Fibroblast of lung (primary cell): ENCODE data around the gene PRR7. TPM values are rescaled to one million over a fixed set of nuclear protein-coding genes. Genes with fewer than 3 reads are reported as not detected.

Experiments
- DNase-seq, 2 donors: peaks; one replicate each; pipeline versions ENCODE4 v3.0.0 to v3.0.0-alpha.2; 2010; ENCODE audit warnings: low read depth in 2 of 2
- H2AFZ ChIP-seq: 2 replicates; pipeline ENCODE4 v1.5.1; 2012; ENCODE audit warnings: low read length, control low read depth, inconsistent platforms
- H3K27ac ChIP-seq: 2 replicates; pipeline ENCODE4 v1.5.1; 2011; ENCODE audit warnings: low read length, control low read depth; ENCODE audit not compliant: insufficient read depth
- H3K27me3 ChIP-seq: 2 replicates; pipeline ENCODE4 v1.5.1; 2011; ENCODE audit warnings: mild to moderate bottlenecking, low read length; ENCODE audit not compliant: control insufficient read depth, insufficient read depth
- H3K36me3 ChIP-seq: 2 replicates; pipeline ENCODE4 v1.5.1; 2011; ENCODE audit warnings: low read length; ENCODE audit not compliant: control insufficient read depth, insufficient read depth
- H3K4me1 ChIP-seq: 2 replicates; pipeline ENCODE4 v1.5.1; 2011; ENCODE audit warnings: low read length; ENCODE audit not compliant: control insufficient read depth, insufficient read depth; ENCODE audit errors: extremely low read depth
- H3K4me2 ChIP-seq: 2 replicates; pipeline ENCODE4 v1.5.1; 2011; ENCODE audit warnings: low read length, control low read depth; ENCODE audit not compliant: insufficient read depth; ENCODE audit errors: extremely low read depth
- H3K4me3 ChIP-seq, 4 experiments: fragments of 200-600 bp in 1 of 4; sonication (generic) in 1 of 4; replicated peaks in 1 of 4; 2 replicates each; pipeline ENCODE4 v1.5.1; 2011 to 2016; ENCODE audit warnings: low read length in 4 of 4, low read depth in 3 of 4, mild to moderate bottlenecking in 3 of 4, control low read depth in 2 of 4, inconsistent platforms in 1 of 4, mixed read lengths in 1 of 4; ENCODE audit not compliant: insufficient read depth in 1 of 4; ENCODE audit errors: control extremely low read depth in 1 of 4
- H3K79me2 ChIP-seq: 2 replicates; pipeline ENCODE4 v1.5.1; 2012; ENCODE audit warnings: mild to moderate bottlenecking, low read length, inconsistent platforms; ENCODE audit not compliant: control insufficient read depth, insufficient read depth
- H3K9ac ChIP-seq: 2 replicates; pipeline ENCODE4 v1.5.1; 2011; ENCODE audit warnings: mild to moderate bottlenecking, low read length, control low read depth; ENCODE audit not compliant: insufficient read depth
- H3K9me3 ChIP-seq: 2 replicates; pipeline ENCODE4 v1.5.1; 2012; ENCODE audit warnings: low read depth, low read length; ENCODE audit not compliant: control insufficient read depth, insufficient read depth
- H4K20me1 ChIP-seq: 2 replicates; pipeline ENCODE4 v1.5.1; 2011; ENCODE audit warnings: low read length; ENCODE audit not compliant: control insufficient read depth, insufficient read depth; ENCODE audit errors: extremely low read depth
- CTCF ChIP-seq, 2 donors: IDR thresholded peaks in 1 of 2; conservative IDR thresholded peaks in 1 of 2; 1 replicate in 1 of 2; 2 replicates in 1 of 2; pipeline ENCODE4 v1.5.1; 2011 to 2012; ENCODE audit warnings: low read length in 2 of 2, control low read depth in 1 of 2, inconsistent platforms in 1 of 2, low read depth in 1 of 2, mild to moderate bottlenecking in 1 of 2
- EZH2 ChIP-seq: IDR thresholded peaks from 2 replicates; pipeline ENCODE4 v1.5.1; 2012; ENCODE audit warnings: low read length, control low read depth, mild to moderate bottlenecking; ENCODE audit errors: missing control alignments
- polyA plus RNA-seq, 2 donors: library from polyadenylated mRNA; depleted of rRNA in 1 of 2; stranded (reverse) in 1 of 2; unstranded in 1 of 2; fragments of >200 nt; gene quantifications; 2 replicates each; pipeline ENCODE4 v1.2.1, GENCODE V29; 2011 to 2012; ENCODE audit warnings: missing spikeins in 1 of 2
- total RNA-seq: library from RNA; depleted of rRNA; stranded (reverse); fragments of >200 nt; gene quantifications from 2 replicates; pipeline ENCODE4 v1.2.1, GENCODE V29; 2014

PRR7 gene
- total and polyA plus RNA-seq, 2 donors (not counting 1 experiment from before 2014, with no cell fraction given) = 1.6 to 2.3 TPM

GRCh38 chr5:177470759-177471536, 24.3 kb downstream of the PRR7 start:
- Histone ChIP-seq H2AFZ (no peak overlapping the region), H4K20me1 (no peaks in the 10 kb centered on the region), H3K4me3 (peak overlapping the region; percentile 75 to 84 (median 82)), H3K27me3 (no peaks in the 10 kb centered on the region), H3K4me2 (peak overlapping the region; percentile 97), H3K79me2 (peaks cover 42% of the 10 kb centered on the region), H3K9me3 (no peaks in the 10 kb centered on the region), H3K36me3 (peaks cover 32% of the 10 kb centered on the region), H3K4me1 (peaks cover 39% of the 10 kb centered on the region), H3K9ac (no peak overlapping the region), H3K27ac (peak overlapping the region; percentile 82)
- TF ChIP-seq EZH2 = no peak
- TF ChIP-seq CTCF (conservative IDR thresholded peaks at IDR 0.05 in 1 of 2, IDR thresholded peaks at IDR 0.05 in 1 of 2; ENCODE audit: low read depth in 1 of 2, low read length in 2 of 2) = no peak
- peak in 1 of 2 donors; percentile 75 for DNase-seq

DNA sequence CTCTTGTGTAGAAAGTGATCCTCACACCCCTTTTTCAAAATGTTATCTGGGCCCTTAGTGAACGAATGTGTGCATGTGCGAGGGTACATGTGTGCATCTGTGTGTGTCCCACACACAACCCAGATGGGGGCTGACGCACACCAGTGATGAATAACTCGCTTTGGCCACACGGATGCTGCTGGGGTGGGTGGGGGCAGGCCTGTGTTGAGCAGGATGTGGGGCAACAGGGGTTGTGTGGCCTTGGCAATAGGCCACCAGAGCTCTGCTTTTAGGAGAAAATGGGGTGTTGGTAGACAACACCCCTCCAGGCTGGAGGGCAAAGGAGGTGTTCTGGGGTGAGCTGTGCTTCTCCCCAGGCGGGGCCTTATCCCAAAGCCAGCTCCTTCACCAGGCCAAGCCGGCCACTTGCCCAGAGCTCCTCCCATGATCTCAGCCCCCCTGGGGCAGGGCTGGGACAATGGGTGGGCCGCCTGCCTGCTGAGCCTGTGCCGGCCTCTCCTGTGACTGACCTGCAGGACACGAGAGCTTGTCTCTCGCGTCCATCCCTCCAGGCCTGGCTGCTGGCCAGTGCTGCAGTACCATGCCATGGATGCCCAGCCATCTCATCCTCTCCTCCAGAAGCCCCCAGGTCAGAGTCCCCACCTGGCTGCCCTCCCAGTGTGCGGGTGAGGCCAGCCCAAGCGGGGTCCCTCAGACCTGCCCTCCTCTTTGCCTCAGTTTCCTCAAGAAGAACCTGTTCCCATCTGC, 25.2 kb downstream of the PRR7 start:
- no peaks in the 10 kb centered on the region for H3K9me3 ChIP-seq
- peaks cover 26% of the 10 kb centered on the region for H3K36me3 ChIP-seq
- H2AFZ ChIP-seq = no peak overlapping the region
- TF ChIP-seq CTCF (conservative IDR thresholded peaks at IDR 0.05 in 1 of 2, IDR thresholded peaks at IDR 0.05 in 1 of 2; ENCODE audit: low read depth in 1 of 2, low read length in 2 of 2) (no peak), EZH2 (no peak)
- peak; percentile 68 to 73 for DNase-seq
- H3K9ac ChIP-seq = peak overlapping the region; percentile 80
- peak overlapping the region; percentile 82 for H3K27ac ChIP-seq
- H3K4me2 ChIP-seq = peak overlapping the region; percentile 97
- H4K20me1 ChIP-seq = no peaks in the 10 kb centered on the region
- H3K79me2 ChIP-seq = peaks cover 42% of the 10 kb centered on the region
- peaks cover 44% of the 10 kb centered on the region for H3K4me1 ChIP-seq
- H3K4me3 ChIP-seq = peak overlapping the region; percentile 75 to 84 (median 82)
- H3K27me3 ChIP-seq = no peaks in the 10 kb centered on the region
